ENCODE results near the gene NOS1AP. TPM values are rescaled to one million over a fixed set of nuclear protein-coding genes. Genes with fewer than 3 reads are reported as not detected.
A peak's percentile ranks its signal among the peaks of the same experiment; 100 is the strongest.
"Not testable (repeated sequence)": the region's sequence is repeated elsewhere in the genome, so short reads cannot be mapped to it uniquely, and the experiment has no call there.

NOS1AP gene
- total and polyA plus RNA-seq, 2 donors from 2014 or later, result 0.47 to 10.7 TPM

DNA sequence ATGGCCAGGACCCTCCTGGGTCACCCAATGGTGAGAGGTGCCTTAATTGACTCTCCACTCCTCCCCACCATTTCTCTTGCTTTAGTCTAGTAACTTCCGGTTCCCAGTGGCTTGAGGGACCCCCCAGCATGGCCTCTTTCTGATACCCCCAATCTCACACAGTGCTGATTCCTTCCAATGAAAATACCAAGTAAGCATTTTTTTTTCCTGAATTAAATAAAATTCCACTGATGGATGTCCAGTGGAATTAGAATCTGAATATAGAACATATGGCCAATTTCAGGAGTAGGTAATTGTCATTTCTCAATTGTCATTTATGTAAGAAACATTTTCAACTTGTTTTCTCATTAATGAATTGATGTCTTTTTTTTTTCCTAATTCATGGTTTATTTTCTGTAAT is 9.5 kb downstream of the NOS1AP start:
- TF ChIP-seq, protein P1, sequence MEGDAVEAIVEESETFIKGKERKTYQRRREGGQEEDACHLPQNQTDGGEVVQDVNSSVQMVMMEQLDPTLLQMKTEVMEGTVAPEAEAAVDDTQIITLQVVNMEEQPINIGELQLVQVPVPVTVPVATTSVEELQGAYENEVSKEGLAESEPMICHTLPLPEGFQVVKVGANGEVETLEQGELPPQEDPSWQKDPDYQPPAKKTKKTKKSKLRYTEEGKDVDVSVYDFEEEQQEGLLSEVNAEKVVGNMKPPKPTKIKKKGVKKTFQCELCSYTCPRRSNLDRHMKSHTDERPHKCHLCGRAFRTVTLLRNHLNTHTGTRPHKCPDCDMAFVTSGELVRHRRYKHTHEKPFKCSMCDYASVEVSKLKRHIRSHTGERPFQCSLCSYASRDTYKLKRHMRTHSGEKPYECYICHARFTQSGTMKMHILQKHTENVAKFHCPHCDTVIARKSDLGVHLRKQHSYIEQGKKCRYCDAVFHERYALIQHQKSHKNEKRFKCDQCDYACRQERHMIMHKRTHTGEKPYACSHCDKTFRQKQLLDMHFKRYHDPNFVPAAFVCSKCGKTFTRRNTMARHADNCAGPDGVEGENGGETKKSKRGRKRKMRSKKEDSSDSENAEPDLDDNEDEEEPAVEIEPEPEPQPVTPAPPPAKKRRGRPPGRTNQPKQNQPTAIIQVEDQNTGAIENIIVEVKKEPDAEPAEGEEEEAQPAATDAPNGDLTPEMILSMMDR (IDR thresholded peaks at IDR 0.05; ENCODE audit: borderline replicate concordance, extremely low read depth, insufficient read depth), result no peak
- Histone ChIP-seq H3K4me3 (ENCODE audit: low read length in 3 of 3) (no peak overlapping the region), H3K27me3 (ENCODE audit: control insufficient read depth, insufficient read depth, low read length) (no peaks in the 10 kb centered on the region), H3K9me3 (ENCODE audit: control insufficient read depth in 2 of 3, insufficient read depth in 1 of 3, low read length in 3 of 3) (no peaks in the 10 kb centered on the region), H3K9ac (ENCODE audit: low read length in 3 of 3) (no peak overlapping the region), H3K36me3 (ENCODE audit: control insufficient read depth in 2 of 3, insufficient read depth in 3 of 3, low read length in 3 of 3) (peaks cover 0 to 5% (median 0%) of the 10 kb centered on the region in 3 donors), H3K4me1 (ENCODE audit: control insufficient read depth in 2 of 3, insufficient read depth in 2 of 3, low read depth in 1 of 3, low read length in 3 of 3) (peaks cover 0 to 2% (median 0%) of the 10 kb centered on the region in 3 donors), H3K27ac (ENCODE audit: low read depth in 2 of 2, low read length in 2 of 2) (no peak overlapping the region)
- intact Hi-C loops (cut with DNase I), result no loop called here
- DNase-seq, result no peak
- no peak for FAIRE-seq

DNA sequence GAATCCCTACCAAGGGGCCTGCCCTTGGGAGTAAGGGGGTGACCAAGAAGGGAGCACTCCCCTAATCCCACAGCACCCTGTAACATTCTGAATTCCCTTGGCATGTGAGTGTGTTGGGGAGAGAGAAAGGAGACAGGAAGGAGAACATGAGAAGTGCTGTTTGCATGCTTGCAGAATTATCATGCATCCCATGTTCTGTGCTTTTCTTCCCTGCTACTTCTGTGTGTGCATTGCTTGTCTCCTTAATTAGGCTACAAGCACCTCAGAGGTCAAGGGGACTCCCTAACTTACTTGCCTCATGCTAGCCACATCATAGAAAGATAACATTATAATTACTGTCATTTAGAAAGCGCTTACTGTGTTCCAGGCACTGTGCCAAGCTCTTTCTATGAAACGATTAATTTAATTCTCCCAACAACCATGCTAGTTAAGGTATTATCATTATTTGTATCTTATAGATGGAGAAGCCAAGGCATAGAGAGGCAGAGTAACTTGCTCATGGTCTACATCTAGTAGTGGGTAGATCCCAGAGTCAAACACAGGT is 11.1 kb downstream of the NOS1AP start:
- Histone ChIP-seq H3K9me3 (ENCODE audit: control insufficient read depth in 2 of 3, insufficient read depth in 1 of 3, low read length in 3 of 3) (no peaks in the 10 kb centered on the region), H3K27me3 (ENCODE audit: control insufficient read depth, insufficient read depth, low read length) (no peaks in the 10 kb centered on the region), H3K4me3 (ENCODE audit: low read length in 3 of 3) (no peak overlapping the region), H3K4me1 (ENCODE audit: control insufficient read depth in 2 of 3, insufficient read depth in 2 of 3, low read depth in 1 of 3, low read length in 3 of 3) (peaks cover 0 to 2% (median 0%) of the 10 kb centered on the region in 3 donors), H3K27ac (ENCODE audit: low read depth in 2 of 2, low read length in 2 of 2) (peak overlapping the region in 1 of 2 donors; percentile 7), H3K9ac (ENCODE audit: low read length in 3 of 3) (no peak overlapping the region), H3K36me3 (ENCODE audit: control insufficient read depth in 2 of 3, insufficient read depth in 3 of 3, low read length in 3 of 3) (no peaks in the 10 kb centered on the region)
- intact Hi-C loops (cut with DNase I), result no loop called here
- TF ChIP-seq, protein P1 (IDR thresholded peaks at IDR 0.05; ENCODE audit: borderline replicate concordance, extremely low read depth, insufficient read depth), result no peak
- FAIRE-seq (no peak), DNase-seq (no peak)

DNA sequence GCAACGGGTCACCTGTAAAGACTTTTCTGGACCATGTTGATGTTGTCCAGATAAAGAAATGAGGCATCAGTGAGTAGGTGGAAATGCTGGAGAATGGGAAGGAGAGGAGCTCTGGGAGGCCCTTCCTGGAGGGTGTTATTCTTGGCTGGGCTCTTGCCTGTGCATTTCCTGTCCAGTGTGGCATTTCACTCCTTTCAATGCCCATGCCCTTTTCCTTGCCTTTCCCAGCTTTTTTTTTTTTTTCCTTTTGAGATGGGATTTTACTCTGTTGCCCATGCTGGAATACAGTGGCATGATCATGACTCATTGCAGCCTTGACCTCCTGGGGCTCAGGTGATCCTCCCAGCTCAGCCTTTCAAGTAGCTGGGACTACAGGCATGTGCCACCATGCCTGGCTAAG is 11.8 kb downstream of the NOS1AP start:
- FAIRE-seq (no peak), DNase-seq (no peak)
- no peaks in the 10 kb centered on the region for H3K9me3 ChIP-seq (ENCODE audit: control insufficient read depth in 2 of 3, insufficient read depth in 1 of 3, low read length in 3 of 3)
- peak overlapping the region in 1 of 2 donors; percentile 41 for H3K27ac ChIP-seq (ENCODE audit: low read depth in 2 of 2, low read length in 2 of 2)
- intact Hi-C loops (cut with DNase I), result no loop called here
- no peaks in the 10 kb centered on the region for H3K36me3 ChIP-seq (ENCODE audit: control insufficient read depth in 2 of 3, insufficient read depth in 3 of 3, low read length in 3 of 3)
- TF ChIP-seq, protein P1 (IDR thresholded peaks at IDR 0.05; ENCODE audit: borderline replicate concordance, extremely low read depth, insufficient read depth), result no peak
- no peak overlapping the region for H3K4me3 ChIP-seq (ENCODE audit: low read length in 3 of 3)
- no peaks in the 10 kb centered on the region for H3K27me3 ChIP-seq (ENCODE audit: control insufficient read depth, insufficient read depth, low read length)
- H3K4me1 ChIP-seq (ENCODE audit: control insufficient read depth in 2 of 3, insufficient read depth in 2 of 3, low read depth in 1 of 3, low read length in 3 of 3), result peaks cover 0 to 2% (median 0%) of the 10 kb centered on the region in 3 donors
- H3K9ac ChIP-seq (ENCODE audit: low read length in 3 of 3), result no peak overlapping the region

DNA sequence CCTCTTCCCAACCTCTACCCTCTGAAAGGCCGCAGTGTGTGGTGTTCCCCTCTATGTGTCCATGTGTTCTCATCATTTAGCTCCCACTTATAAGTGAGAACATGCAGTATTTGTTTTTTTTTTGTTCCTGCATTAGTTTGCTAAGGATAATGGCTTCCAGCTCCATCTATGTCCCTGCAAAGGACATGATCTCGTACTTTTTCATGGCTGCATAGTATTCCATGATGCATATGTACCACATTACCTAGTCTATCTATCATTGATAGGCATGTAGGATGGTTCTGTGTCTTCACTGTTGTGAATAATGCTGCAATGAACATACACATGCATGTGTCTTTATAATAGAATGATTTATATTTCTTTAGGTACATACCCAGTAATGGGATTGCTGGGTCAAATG is 12.6 kb downstream of the NOS1AP start:
- H3K4me1 ChIP-seq (ENCODE audit: control insufficient read depth in 2 of 3, insufficient read depth in 2 of 3, low read depth in 1 of 3, low read length in 3 of 3); intact Hi-C loops (cut with DNase I); H3K27me3 ChIP-seq (ENCODE audit: control insufficient read depth, insufficient read depth, low read length); H3K4me3 ChIP-seq (ENCODE audit: low read length in 3 of 3); H3K27ac ChIP-seq (ENCODE audit: low read depth in 2 of 2, low read length in 2 of 2); H3K36me3 ChIP-seq (ENCODE audit: control insufficient read depth in 2 of 3, insufficient read depth in 3 of 3, low read length in 3 of 3); FAIRE-seq; H3K9me3 ChIP-seq (ENCODE audit: control insufficient read depth in 2 of 3, insufficient read depth in 1 of 3, low read length in 3 of 3); H3K9ac ChIP-seq (ENCODE audit: low read length in 3 of 3); DNase-seq: not testable (repeated sequence)
